ENCODE measurements around the gene RAMACL.

Gene RAMACL

GRCh38 chr6:166545156-166546034 lies 41.1 kb downstream of the RAMACL start:
- no peak for TF ChIP-seq CTCF (conservative IDR thresholded peaks at IDR 0.05)
- H3K27ac ChIP-seq: no peak overlapping the region

- no peak for TF ChIP-seq CTCF (conservative IDR thresholded peaks at IDR 0.05)
- no peak overlapping the region for H3K27ac ChIP-seq
These were observed 42.2 kb downstream of the RAMACL start for GRCh38 chr6:166544296-166544605.

- TF ChIP-seq CTCF (conservative IDR thresholded peaks at IDR 0.05): no peak
- H3K27ac ChIP-seq: no peak overlapping the region
These were observed 42.7 kb downstream of the RAMACL start for GRCh38 chr6:166543603-166544295.

- no peak for TF ChIP-seq CTCF (conservative IDR thresholded peaks at IDR 0.05)
- no peak overlapping the region for H3K27ac ChIP-seq
These were observed 43.9 kb downstream of the RAMACL start for GRCh38 chr6:166542580-166542912.

- H3K27ac ChIP-seq: no peak overlapping the region
These were observed 44.5 kb downstream of the RAMACL start for GRCh38 chr6:166541876-166542579.

GRCh38 chr6:166541366-166541765 lies 45.1 kb downstream of the RAMACL start:
- TF ChIP-seq CTCF (conservative IDR thresholded peaks at IDR 0.05): no peak
- H3K27ac ChIP-seq: no peak overlapping the region

More at GRCh38 chr6:166541876-166542579, 44.5 kb downstream of the RAMACL start:
- TF ChIP-seq CTCF (conservative IDR thresholded peaks at IDR 0.05): no peak

- no peak for TF ChIP-seq CTCF (conservative IDR thresholded peaks at IDR 0.05)
- no peak overlapping the region for H3K27ac ChIP-seq
These were observed 45.7 kb downstream of the RAMACL start for GRCh38 chr6:166540631-166541331.
